Measurements from ENCODE around the gene TRMT61A. TPM values are rescaled to one million over a fixed set of nuclear protein-coding genes. Genes with fewer than 3 reads are reported as not detected.
A peak's percentile ranks its signal among the peaks of the same experiment; 100 is the strongest.

TRMT61A gene
- polyA plus RNA-seq, 3 donors: 2.7 to 7.1 (median 3.4) TPM

- intact Hi-C loops (cut with micrococcal nuclease): no loop called here
- peak overlapping the region in 1 of 7 donors; percentile 50 for H3K27ac Mint-ChIP-seq
- H4K20me1 ChIP-seq (ENCODE audit: insufficient read depth, low read length): peaks cover 5% of the 10 kb centered on the region
Observed at GRCh38 chr14:103535891-103536565, 7.0 kb downstream of the TRMT61A start.

GRCh38 chr14:103536693-103537092 lies 7.7 kb downstream of the TRMT61A start:
- Mint-ChIP-seq H3K36me3 (peaks cover 5 to 15% of the 10 kb centered on the region in 2 donors), H3K4me1 (no peaks in the 10 kb centered on the region), H3K27me3 (ENCODE audit: low read depth in 3 of 3) (peaks cover 3 to 35% (median 7%) of the 10 kb centered on the region in 3 donors), H3K4me3 (no peak overlapping the region), H3K9me3 (no peaks in the 10 kb centered on the region), H3K27ac (peak overlapping the region in 2 of 7 donors; percentile 53 to 59)
- no peak for TF ChIP-seq CTCF (IDR thresholded peaks at IDR 0.05)
- no peak overlapping the region for H3K9ac ChIP-seq (ENCODE audit: insufficient read depth, low read length, poor library complexity, severe bottlenecking)
- intact Hi-C loops (cut with micrococcal nuclease): no loop called here
- no peak overlapping the region for H3K4me3 ChIP-seq (replicated peaks in 1 of 3; ENCODE audit: low read depth in 2 of 3, low read length in 3 of 3)
- no peaks in the 10 kb centered on the region for H3K4me1 ChIP-seq (ENCODE audit: control insufficient read depth in 1 of 2, insufficient read depth in 2 of 2, low read length in 2 of 2)
- peaks cover 8% of the 10 kb centered on the region for H4K20me1 ChIP-seq (ENCODE audit: insufficient read depth, low read length)
- H3K27me3 ChIP-seq (ENCODE audit: control insufficient read depth in 2 of 2, insufficient read depth in 2 of 2, low read length in 2 of 2): peaks cover 0 to 5% of the 10 kb centered on the region in 2 donors
- no peak for DNase-seq
- no peak overlapping the region for H3K4me2 ChIP-seq (replicated peaks; ENCODE audit: extremely low read depth, low read length, poor library complexity, severe bottlenecking)
- no peaks in the 10 kb centered on the region for H3K79me2 ChIP-seq (ENCODE audit: insufficient read depth, low read length)
- no peaks in the 10 kb centered on the region for H3K9me3 ChIP-seq (replicated peaks in 1 of 2; ENCODE audit: control insufficient read depth in 1 of 2, insufficient read depth in 1 of 2, low read length in 2 of 2)
- WGBS (ENCODE audit: insufficient coverage): 95% methylated on average over 8 of the region's 9 CpGs
- H3K36me3 ChIP-seq (replicated peaks in 1 of 2; ENCODE audit: control insufficient read depth in 1 of 2, insufficient read depth in 2 of 2, low read length in 2 of 2): peaks cover 8 to 27% of the 10 kb centered on the region in 2 donors
- no peak overlapping the region for H3K27ac ChIP-seq (ENCODE audit: low read depth in 1 of 2, low read length in 2 of 2)
- H2AFZ ChIP-seq (ENCODE audit: insufficient read depth, low read depth, low read length, poor library complexity, severe bottlenecking): no peak overlapping the region

More at GRCh38 chr14:103535891-103536565, 7.0 kb downstream of the TRMT61A start:
- Histone ChIP-seq H3K4me2 (replicated peaks; ENCODE audit: extremely low read depth, low read length, poor library complexity, severe bottlenecking) (no peak overlapping the region), H3K9ac (ENCODE audit: insufficient read depth, low read length, poor library complexity, severe bottlenecking) (no peak overlapping the region), H3K27me3 (ENCODE audit: control insufficient read depth in 2 of 2, insufficient read depth in 2 of 2, low read length in 2 of 2) (peaks cover 0 to 5% of the 10 kb centered on the region in 2 donors), H3K27ac (ENCODE audit: low read depth in 1 of 2, low read length in 2 of 2) (no peak overlapping the region), H3K36me3 (replicated peaks in 1 of 2; ENCODE audit: control insufficient read depth in 1 of 2, insufficient read depth in 2 of 2, low read length in 2 of 2) (peaks cover 8 to 30% of the 10 kb centered on the region in 2 donors), H3K79me2 (ENCODE audit: insufficient read depth, low read length) (peaks cover under 1% of the 10 kb centered on the region), H2AFZ (ENCODE audit: insufficient read depth, low read depth, low read length, poor library complexity, severe bottlenecking) (no peak overlapping the region), H3K4me1 (ENCODE audit: control insufficient read depth in 1 of 2, insufficient read depth in 2 of 2, low read length in 2 of 2) (no peaks in the 10 kb centered on the region), H3K4me3 (replicated peaks in 1 of 3; ENCODE audit: low read depth in 2 of 3, low read length in 3 of 3) (no peak overlapping the region), H3K9me3 (replicated peaks in 1 of 2; ENCODE audit: control insufficient read depth in 1 of 2, insufficient read depth in 1 of 2, low read length in 2 of 2) (no peaks in the 10 kb centered on the region)
- Mint-ChIP-seq H3K9me3 (no peaks in the 10 kb centered on the region), H3K4me1 (peaks cover 2% of the 10 kb centered on the region), H3K36me3 (peaks cover 5 to 17% of the 10 kb centered on the region in 2 donors), H3K27me3 (ENCODE audit: low read depth in 3 of 3) (peaks cover 3 to 31% (median 6%) of the 10 kb centered on the region in 3 donors), H3K4me3 (no peak overlapping the region)
- WGBS (ENCODE audit: insufficient coverage): 94% methylated on average over 10 of the region's 11 CpGs
- DNase-seq: no peak
- no peak for TF ChIP-seq CTCF (IDR thresholded peaks at IDR 0.05)
